ENCODE results near the gene NOP14. TPM values are rescaled to one million over a fixed set of nuclear protein-coding genes. Genes with fewer than 3 reads are reported as not detected.

NOP14 gene
- total RNA-seq, 1 donor from 2014 or later = 31.5 TPM

- H3K4me3 Mint-ChIP-seq (ENCODE audit: low read depth) = no peak overlapping the region
Observed at GRCh38 chr4:2930135-2930757, 33.0 kb downstream of the NOP14 start.

DNA sequence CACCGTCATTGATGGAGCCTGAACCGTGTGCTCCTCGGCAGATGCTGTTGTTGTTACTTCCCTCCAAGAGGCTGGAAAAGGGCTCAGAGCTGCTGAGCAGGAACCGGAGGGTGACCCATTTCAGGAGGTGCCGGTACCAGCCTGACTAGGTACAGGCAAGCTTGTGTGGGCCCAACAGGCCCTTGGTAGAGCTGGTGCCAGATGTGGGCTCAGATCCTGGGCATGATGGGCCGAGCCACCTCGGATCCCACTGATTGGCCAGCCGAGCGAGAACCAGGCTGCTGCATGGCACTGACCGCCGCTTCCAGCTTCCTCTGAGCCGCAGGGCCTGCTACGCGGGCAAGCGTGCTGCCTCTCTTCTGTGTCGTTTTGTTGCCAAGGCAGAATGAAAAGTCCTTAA lies 33.7 kb downstream of the NOP14 start:
- Mint-ChIP-seq H3K4me1 (ENCODE audit: low read depth) (peaks cover 8% of the 10 kb centered on the region), H3K27ac (peak overlapping the region; percentile 37), H3K9me3 (ENCODE audit: low read depth) (no peaks in the 10 kb centered on the region), H3K4me3 (ENCODE audit: low read depth) (no peak overlapping the region), H3K36me3 (ENCODE audit: insufficient read depth) (peaks cover 14% of the 10 kb centered on the region), H3K27me3 (no peaks in the 10 kb centered on the region)
- no peak for TF ChIP-seq CTCF (IDR thresholded peaks at IDR 0.05; ENCODE audit: unreplicated experiment)
- no peak for DNase-seq (ENCODE audit: low spot score, unreplicated experiment)

More at GRCh38 chr4:2930135-2930757, 33.0 kb downstream of the NOP14 start:
- TF ChIP-seq CTCF (IDR thresholded peaks at IDR 0.05; ENCODE audit: unreplicated experiment) = no peak
- Mint-ChIP-seq H3K27me3 (no peaks in the 10 kb centered on the region), H3K4me1 (ENCODE audit: low read depth) (peaks cover 8% of the 10 kb centered on the region), H3K36me3 (ENCODE audit: insufficient read depth) (peaks cover 14% of the 10 kb centered on the region), H3K9me3 (ENCODE audit: low read depth) (no peaks in the 10 kb centered on the region), H3K27ac (peak overlapping the region; percentile 9)
- no peak for DNase-seq (ENCODE audit: low spot score, unreplicated experiment)

DNA sequence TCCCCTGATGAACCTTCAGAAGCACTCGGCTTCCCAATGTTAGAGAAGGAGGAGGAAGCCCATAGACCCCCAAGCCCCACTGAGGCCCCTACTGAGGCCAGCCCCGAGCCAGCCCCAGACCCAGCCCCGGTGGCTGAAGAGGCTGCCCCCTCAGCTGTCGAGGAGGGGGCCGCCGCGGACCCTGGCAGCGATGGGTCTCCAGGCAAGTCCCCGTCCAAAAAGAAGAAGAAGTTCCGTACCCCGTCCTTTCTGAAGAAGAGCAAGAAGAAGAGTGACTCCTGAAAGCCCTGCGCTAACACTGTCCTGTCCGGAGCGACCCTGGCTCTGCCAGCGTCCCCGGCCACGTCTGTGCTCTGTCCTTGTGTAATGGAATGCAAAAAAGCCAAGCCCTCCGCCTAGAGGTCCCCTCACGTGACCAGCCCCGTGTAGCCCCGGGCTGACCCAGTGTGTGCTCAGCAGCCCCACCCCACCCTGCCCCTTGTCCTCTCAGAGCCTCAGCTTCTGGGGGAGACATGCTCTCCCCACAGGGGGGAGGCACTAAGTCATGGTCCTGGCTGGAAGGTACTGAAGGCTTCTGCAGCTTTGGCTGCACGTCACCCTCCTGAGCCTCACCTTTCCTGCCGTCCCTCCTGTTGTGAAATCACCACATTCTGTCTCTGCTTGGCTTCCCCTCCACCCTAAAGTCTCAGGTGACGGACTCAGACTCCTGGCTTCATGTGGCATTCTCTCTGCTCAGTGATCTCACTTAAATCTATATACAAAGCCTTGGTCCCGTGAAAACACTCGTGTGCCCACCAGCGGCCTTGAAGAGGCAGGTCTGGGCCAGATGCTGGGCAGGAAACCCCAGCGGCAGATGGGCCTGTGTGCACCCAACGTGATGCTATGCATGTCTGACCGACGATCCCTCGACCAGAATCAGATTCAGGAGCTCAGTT lies 34.7 kb downstream of the NOP14 start:
- Mint-ChIP-seq H3K4me3 (ENCODE audit: low read depth) (no peak overlapping the region), H3K4me1 (ENCODE audit: low read depth) (peaks cover 10% of the 10 kb centered on the region), H3K27me3 (no peaks in the 10 kb centered on the region), H3K9me3 (ENCODE audit: low read depth) (no peaks in the 10 kb centered on the region), H3K36me3 (ENCODE audit: insufficient read depth) (peaks cover 15% of the 10 kb centered on the region), H3K27ac (peak overlapping the region; percentile 83)
- DNase-seq (ENCODE audit: low spot score, unreplicated experiment) = no peak
- no peak for TF ChIP-seq CTCF (IDR thresholded peaks at IDR 0.05; ENCODE audit: unreplicated experiment)

- Mint-ChIP-seq H3K27ac (no peak overlapping the region), H3K4me3 (ENCODE audit: low read depth) (no peak overlapping the region), H3K9me3 (ENCODE audit: low read depth) (no peaks in the 10 kb centered on the region), H3K4me1 (ENCODE audit: low read depth) (peaks cover 9% of the 10 kb centered on the region), H3K36me3 (ENCODE audit: insufficient read depth) (peaks cover 17% of the 10 kb centered on the region), H3K27me3 (no peaks in the 10 kb centered on the region)
- no peak for TF ChIP-seq CTCF (IDR thresholded peaks at IDR 0.05; ENCODE audit: unreplicated experiment)
- DNase-seq (ENCODE audit: low spot score, unreplicated experiment) = no peak
Observed at GRCh38 chr4:2927696-2928075, 35.5 kb downstream of the NOP14 start.

DNA sequence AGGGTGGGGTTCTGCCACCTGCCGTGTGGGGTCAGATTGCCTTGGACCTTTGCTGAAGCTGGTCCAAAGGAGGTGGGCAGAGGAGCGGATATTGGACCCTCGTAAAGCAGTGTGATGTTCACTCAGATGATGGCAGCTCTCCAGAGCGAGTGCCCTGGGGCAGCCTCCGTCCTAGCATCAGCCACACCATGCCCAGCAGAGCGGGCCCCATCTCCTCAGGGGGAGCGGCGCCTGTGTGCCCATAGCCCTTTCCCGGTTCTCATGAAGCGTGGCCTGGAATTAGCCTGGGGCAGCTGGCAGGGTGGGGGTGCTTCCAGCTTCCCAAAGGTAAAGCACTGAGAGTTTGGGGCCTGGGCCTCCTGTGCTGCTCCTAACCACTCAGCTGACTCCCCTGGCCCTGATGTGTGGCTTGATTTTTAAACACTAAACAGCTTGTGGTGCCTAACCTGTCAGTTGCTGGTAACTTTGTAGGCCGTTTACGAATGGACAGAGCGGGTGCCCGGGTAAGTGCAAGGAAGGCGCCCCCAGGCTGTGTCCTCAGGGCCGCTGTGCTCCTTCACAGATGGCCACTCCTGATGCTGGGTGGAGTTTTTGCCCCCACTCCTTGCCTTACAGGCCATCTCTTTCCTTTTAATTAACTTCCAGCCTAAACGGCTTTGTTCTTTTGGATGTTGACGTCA lies 36.0 kb downstream of the NOP14 start:
- Mint-ChIP-seq H3K27me3 (no peaks in the 10 kb centered on the region), H3K9me3 (ENCODE audit: low read depth) (no peaks in the 10 kb centered on the region), H3K27ac (peak overlapping the region; percentile 47), H3K4me3 (ENCODE audit: low read depth) (no peak overlapping the region), H3K36me3 (ENCODE audit: insufficient read depth) (peaks cover 19% of the 10 kb centered on the region), H3K4me1 (ENCODE audit: low read depth) (peaks cover 13% of the 10 kb centered on the region)
- TF ChIP-seq CTCF (IDR thresholded peaks at IDR 0.05; ENCODE audit: unreplicated experiment) = no peak
- DNase-seq (ENCODE audit: low spot score, unreplicated experiment) = no peak
